Heart left ventricle (tissue), 13 donors: ENCODE data around the gene DNAAF5.

Experiments
- CTCF ChIP-seq, 12 donors: fragments of 200-600 bp; sonication (generic) in 4 of 12; IDR thresholded peaks; one replicate each; pipeline versions ENCODE4 v1.5.0 to v1.8.0; 2018 to 2022; ENCODE audit warnings: antibody characterized with exemption in 12 of 12, mild to moderate bottlenecking in 5 of 12
- POLR2A ChIP-seq, 2 donors: fragments of 450-650 bp; IDR thresholded peaks; one replicate each; pipeline ENCODE4 v1.6.1; 2017; ENCODE audit warnings: antibody characterized with exemption in 2 of 2, mild to moderate bottlenecking in 2 of 2, moderate library complexity in 2 of 2
- donor health status: ischemic (EF 13 %, LVEDD 7.1; RV severe dilation, severe dysfunction).
- donor health status: DM: no; HTN: yes; CAD: no.
- donor health status: DM: no; HTN: no; CAD: no.
- donor health status: ischemic (EF 25% LVEDD 6.9; RV normal size, moderate dysfunction).
- donor health status: ischemic (EF 25% LVEDD 5.7; RV mildly dilated, moderate dysfunction).
- donor health status: ischemic (EF 35%, LVEDD 5.7; RV mildly dilated, moderate dysfunction).
- donor health status: nonischemic (EF 11% LVEDD 7.7; RV severe dilation, severe dysfunction).
- donor health status: DM: yes; HTN: yes; CAD: no.
- donor health status: PGD.
- donor health status: ischemic (EF 29% LVEDD 5.4; RV normal size, mild dysfunction).
- donor health status: nonischemic (EF 23%, LVEDD 6.1; RV moderate dilation, normal function).

GRCh38 chr7:835021-835420, 108.5 kb downstream of the DNAAF5 start:
- TF ChIP-seq CTCF (IDR thresholded peaks at IDR 0.05) (no peak), POLR2A (IDR thresholded peaks at IDR 0.05) (no peak)
